Kidney epithelial cell (primary cell): ENCODE measurements around the gene ADGRG7. TPM values are rescaled to one million over a fixed set of nuclear protein-coding genes. Genes with fewer than 3 reads are reported as not detected.

Experiments used
- DNase-seq: peaks from one replicate; pipeline ENCODE4 v3.0.0-alpha.2; 2010; ENCODE audit warnings: low read depth
- H3K27me3 ChIP-seq: 2 replicates; pipeline ENCODE4 v1.6.0; 2011; ENCODE audit warnings: low read length; ENCODE audit not compliant: control insufficient read depth, insufficient read depth
- H3K36me3 ChIP-seq: 2 replicates; pipeline ENCODE4 v1.5.1; 2011; ENCODE audit warnings: low read length; ENCODE audit not compliant: control insufficient read depth, insufficient read depth
- H3K4me3 ChIP-seq: 2 replicates; pipeline ENCODE4 v1.5.1; 2011; ENCODE audit warnings: low read depth, mild to moderate bottlenecking, control low read depth, low read length
- CTCF ChIP-seq: IDR thresholded peaks from 2 replicates; pipeline ENCODE4 v1.5.1; 2011; ENCODE audit warnings: mild to moderate bottlenecking, moderate library complexity, low read length, control low read depth, inconsistent platforms; ENCODE audit not compliant: insufficient read depth, poor library complexity, severe bottlenecking
- total RNA-seq: library from RNA; depleted of rRNA; stranded (reverse); fragments of >200 nt; gene quantifications from 2 replicates; pipeline ENCODE4 v1.2.3, GENCODE V29; 2015

ADGRG7 gene
- total RNA-seq, 1 donor from 2014 or later: not detected

- H3K4me3 ChIP-seq: no peak overlapping the region
- no peak for DNase-seq
- no peaks in the 10 kb centered on the region for H3K36me3 ChIP-seq
- TF ChIP-seq CTCF: no peak
- no peaks in the 10 kb centered on the region for H3K27me3 ChIP-seq
Measured at GRCh38 chr3:100631236-100631635, 21.8 kb downstream of the ADGRG7 start.

- DNase-seq: no peak
- TF ChIP-seq CTCF: no peak
- Histone ChIP-seq H3K4me3 (no peak overlapping the region), H3K27me3 (no peaks in the 10 kb centered on the region), H3K36me3 (no peaks in the 10 kb centered on the region)
Measured at GRCh38 chr3:100634493-100635272, 25.3 kb downstream of the ADGRG7 start.

GRCh38 chr3:100635273-100635701, 25.9 kb downstream of the ADGRG7 start:
- H3K4me3 ChIP-seq: no peak overlapping the region
- no peak for DNase-seq

GRCh38 chr3:100637197-100637631, 27.8 kb downstream of the ADGRG7 start:
- DNase-seq: no peak
- TF ChIP-seq CTCF: no peak
- H3K4me3 ChIP-seq: no peak overlapping the region
- no peaks in the 10 kb centered on the region for H3K27me3 ChIP-seq
- no peaks in the 10 kb centered on the region for H3K36me3 ChIP-seq

More at GRCh38 chr3:100635273-100635701, 25.9 kb downstream of the ADGRG7 start:
- TF ChIP-seq CTCF: no peak
- Histone ChIP-seq H3K27me3 (no peaks in the 10 kb centered on the region), H3K36me3 (no peaks in the 10 kb centered on the region)

GRCh38 chr3:100640633-100641032, 31.2 kb downstream of the ADGRG7 start:
- no peak overlapping the region for H3K4me3 ChIP-seq
- H3K36me3 ChIP-seq: no peaks in the 10 kb centered on the region
- H3K27me3 ChIP-seq: no peaks in the 10 kb centered on the region
- no peak for TF ChIP-seq CTCF
- no peak for DNase-seq
